ENCODE data around the gene SDHAF2.
A peak's percentile ranks its signal among the peaks of the same experiment; 100 is the strongest.

SDHAF2 gene

DNA sequence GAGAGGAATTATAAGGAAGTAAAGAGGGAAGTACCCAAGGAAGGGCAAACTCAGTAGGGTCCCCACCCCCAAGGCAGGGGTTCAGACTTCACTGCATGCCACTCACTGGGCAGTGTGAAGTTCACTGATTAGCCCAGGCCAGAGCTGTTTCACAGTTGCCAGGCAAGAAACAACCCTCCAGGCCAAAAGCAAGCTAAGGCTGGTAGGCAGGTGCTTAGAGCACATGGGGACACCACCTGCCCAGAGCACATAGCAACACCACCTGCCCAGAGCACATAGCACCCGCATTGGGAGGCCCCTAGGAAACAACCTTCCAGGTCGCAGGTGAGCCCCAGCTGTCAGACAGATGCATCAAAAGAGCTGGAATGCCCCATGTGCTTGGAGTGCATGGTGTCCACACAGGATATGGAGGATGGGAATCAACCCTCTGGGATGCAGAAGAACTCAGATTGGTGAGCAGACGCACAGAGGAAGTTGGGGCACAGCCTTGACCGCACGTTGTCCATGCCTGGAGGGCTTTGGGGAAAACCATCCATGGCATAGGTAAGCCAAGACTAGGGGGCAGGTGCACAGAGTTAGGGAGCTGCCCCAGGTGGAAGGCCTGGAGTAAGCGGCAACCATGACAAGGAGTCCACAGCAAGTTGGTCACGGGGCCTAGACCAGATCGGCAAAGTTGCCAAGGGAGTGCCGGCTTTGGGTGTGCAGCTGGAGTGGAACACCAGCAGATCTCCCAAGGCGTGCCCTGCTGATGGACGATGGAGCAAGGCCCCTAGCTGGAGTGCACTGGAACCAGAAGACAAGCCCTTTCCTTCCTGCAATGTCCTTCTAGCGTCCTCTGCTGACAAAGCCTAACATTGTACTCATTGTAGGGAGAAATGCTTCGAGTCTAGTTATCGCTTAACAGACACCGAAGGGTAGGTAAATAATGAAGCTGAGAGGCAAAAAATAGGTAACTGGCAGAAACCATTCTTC lies 45.4 kb upstream of the SDHAF2 start:
- H2AFZ ChIP-seq (ENCODE audit: low read depth, low read length, severe bottlenecking), result no peak overlapping the region
- no peak overlapping the region for H3K9ac ChIP-seq (ENCODE audit: low read length)
- TF ChIP-seq, protein P1, sequence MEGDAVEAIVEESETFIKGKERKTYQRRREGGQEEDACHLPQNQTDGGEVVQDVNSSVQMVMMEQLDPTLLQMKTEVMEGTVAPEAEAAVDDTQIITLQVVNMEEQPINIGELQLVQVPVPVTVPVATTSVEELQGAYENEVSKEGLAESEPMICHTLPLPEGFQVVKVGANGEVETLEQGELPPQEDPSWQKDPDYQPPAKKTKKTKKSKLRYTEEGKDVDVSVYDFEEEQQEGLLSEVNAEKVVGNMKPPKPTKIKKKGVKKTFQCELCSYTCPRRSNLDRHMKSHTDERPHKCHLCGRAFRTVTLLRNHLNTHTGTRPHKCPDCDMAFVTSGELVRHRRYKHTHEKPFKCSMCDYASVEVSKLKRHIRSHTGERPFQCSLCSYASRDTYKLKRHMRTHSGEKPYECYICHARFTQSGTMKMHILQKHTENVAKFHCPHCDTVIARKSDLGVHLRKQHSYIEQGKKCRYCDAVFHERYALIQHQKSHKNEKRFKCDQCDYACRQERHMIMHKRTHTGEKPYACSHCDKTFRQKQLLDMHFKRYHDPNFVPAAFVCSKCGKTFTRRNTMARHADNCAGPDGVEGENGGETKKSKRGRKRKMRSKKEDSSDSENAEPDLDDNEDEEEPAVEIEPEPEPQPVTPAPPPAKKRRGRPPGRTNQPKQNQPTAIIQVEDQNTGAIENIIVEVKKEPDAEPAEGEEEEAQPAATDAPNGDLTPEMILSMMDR (IDR thresholded peaks at IDR 0.05; ENCODE audit: insufficient read depth, low read length, poor library complexity, severe bottlenecking), result no peak
- TF ChIP-seq EZH2phosphoT487 (conservative IDR thresholded peaks at IDR 0.05; ENCODE audit: low read length), result no peak
- no peaks in the 10 kb centered on the region for H3K9me2 ChIP-seq (replicated peaks; ENCODE audit: insufficient read depth, low read length)
- H3K36me3 ChIP-seq (ENCODE audit: low read length), result no peaks in the 10 kb centered on the region
- H3K4me3 ChIP-seq (ENCODE audit: insufficient read depth, low read length, poor library complexity, severe bottlenecking), result no peak overlapping the region
- no peak overlapping the region for H3K4me2 ChIP-seq (ENCODE audit: low read depth, low read length, poor library complexity, severe bottlenecking)
- H3K9me3 ChIP-seq (ENCODE audit: insufficient read depth, low read length), result no peaks in the 10 kb centered on the region
- no peaks in the 10 kb centered on the region for H4K20me1 ChIP-seq (ENCODE audit: low read depth, low read length)
- H3K27ac ChIP-seq (ENCODE audit: low read depth, low read length), result 0 out of 2 replicates have a peak overlapping the region, but pooled peaks have one; percentile 5
- no peaks in the 10 kb centered on the region for H3K79me2 ChIP-seq (ENCODE audit: insufficient read depth, low read length)
- no peaks in the 10 kb centered on the region for H3K27me3 ChIP-seq (ENCODE audit: low read length)
- 0 out of 2 replicates have a peak, but pooled peaks cover 2% of the 10 kb centered on the region for H3F3A ChIP-seq (ENCODE audit: insufficient read depth)

DNA sequence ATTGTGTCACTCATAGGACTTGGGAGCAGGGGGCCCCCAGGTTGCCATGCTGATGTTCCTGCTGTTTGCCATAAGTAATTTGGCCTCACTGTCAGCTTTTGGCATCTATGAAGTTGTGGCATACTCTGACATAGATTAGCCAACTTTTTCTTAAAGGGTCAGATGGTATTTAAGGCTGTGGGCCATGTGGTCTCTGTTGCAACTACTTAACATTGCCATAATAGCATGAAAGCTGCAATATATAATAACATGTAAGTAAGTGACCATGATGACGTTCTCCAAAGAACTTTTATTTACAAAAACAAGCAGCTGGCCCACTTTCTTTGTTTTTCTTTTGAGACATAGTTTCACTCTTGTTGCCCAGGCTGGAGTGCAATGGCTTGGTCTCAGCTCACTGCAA lies 39.8 kb upstream of the SDHAF2 start:
- H3K9me2 ChIP-seq (replicated peaks; ENCODE audit: insufficient read depth, low read length), result no peaks in the 10 kb centered on the region
- H2AFZ ChIP-seq (ENCODE audit: low read depth, low read length, severe bottlenecking), result no peak overlapping the region
- no peaks in the 10 kb centered on the region for H3K27me3 ChIP-seq (ENCODE audit: low read length)
- no peaks in the 10 kb centered on the region for H3F3A ChIP-seq (ENCODE audit: insufficient read depth)
- no peaks in the 10 kb centered on the region for H3K79me2 ChIP-seq (ENCODE audit: insufficient read depth, low read length)
- no peak overlapping the region for H3K27ac ChIP-seq (ENCODE audit: low read depth, low read length)
- TF ChIP-seq, protein P1 (IDR thresholded peaks at IDR 0.05; ENCODE audit: insufficient read depth, low read length, poor library complexity, severe bottlenecking), result no peak
- TF ChIP-seq EZH2phosphoT487 (conservative IDR thresholded peaks at IDR 0.05; ENCODE audit: low read length), result no peak
- H3K9ac ChIP-seq (ENCODE audit: low read length), result no peak overlapping the region
- H3K36me3 ChIP-seq (ENCODE audit: low read length), result no peaks in the 10 kb centered on the region
- H3K4me2 ChIP-seq (ENCODE audit: low read depth, low read length, poor library complexity, severe bottlenecking), result no peak overlapping the region
- H3K4me3 ChIP-seq (ENCODE audit: insufficient read depth, low read length, poor library complexity, severe bottlenecking), result no peak overlapping the region
- H3K9me3 ChIP-seq (ENCODE audit: insufficient read depth, low read length), result no peaks in the 10 kb centered on the region
- H4K20me1 ChIP-seq (ENCODE audit: low read depth, low read length), result no peaks in the 10 kb centered on the region

DNA sequence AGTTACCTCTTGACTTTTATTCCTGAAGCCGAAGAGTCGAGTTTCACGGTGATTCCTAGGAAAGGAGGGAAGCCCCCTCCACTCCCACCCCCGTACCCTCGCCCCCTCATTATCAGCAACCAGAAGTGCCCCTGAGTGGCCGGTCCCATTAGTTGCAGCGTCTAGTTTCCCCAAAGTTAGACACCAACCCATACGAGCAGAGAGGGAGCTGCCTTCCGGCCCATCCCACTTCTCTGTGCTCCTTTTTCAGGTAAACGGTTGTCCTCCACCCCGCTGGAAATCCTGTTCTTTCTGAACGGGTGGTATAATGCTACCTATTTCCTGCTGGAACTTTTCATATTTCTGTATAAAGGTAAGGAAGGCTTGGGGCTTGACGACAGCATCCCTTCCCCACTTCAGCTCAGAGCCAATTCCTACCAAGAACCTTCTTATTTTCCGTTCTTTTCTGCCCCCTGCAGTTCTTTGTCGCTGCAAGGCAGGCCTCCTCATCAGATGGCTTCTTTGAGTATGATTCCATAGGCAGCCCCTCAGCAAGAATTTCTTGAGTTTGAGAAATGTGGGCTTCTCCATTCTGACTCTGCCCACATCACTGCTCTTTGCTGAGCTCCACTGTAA lies 36.8 kb upstream of the SDHAF2 start:
- Histone ChIP-seq H3K4me2 (ENCODE audit: low read depth, low read length, poor library complexity, severe bottlenecking) (peak overlapping the region; percentile 65), H3K4me3 (ENCODE audit: insufficient read depth, low read length, poor library complexity, severe bottlenecking) (peak overlapping the region; percentile 44), H2AFZ (ENCODE audit: low read depth, low read length, severe bottlenecking) (peak overlapping the region; percentile 43), H3F3A (ENCODE audit: insufficient read depth) (no peaks in the 10 kb centered on the region), H3K79me2 (ENCODE audit: insufficient read depth, low read length) (no peaks in the 10 kb centered on the region), H3K27me3 (ENCODE audit: low read length) (no peaks in the 10 kb centered on the region), H3K9me3 (ENCODE audit: insufficient read depth, low read length) (no peaks in the 10 kb centered on the region), H3K9me2 (replicated peaks; ENCODE audit: insufficient read depth, low read length) (no peaks in the 10 kb centered on the region), H4K20me1 (ENCODE audit: low read depth, low read length) (no peaks in the 10 kb centered on the region), H3K9ac (ENCODE audit: low read length) (peak overlapping the region; percentile 45), H3K36me3 (ENCODE audit: low read length) (no peaks in the 10 kb centered on the region), H3K27ac (ENCODE audit: low read depth, low read length) (0 out of 2 replicates have a peak overlapping the region, but pooled peaks have one; percentile 0)
- TF ChIP-seq, protein P1 (IDR thresholded peaks at IDR 0.05; ENCODE audit: insufficient read depth, low read length, poor library complexity, severe bottlenecking), result no peak
- no peak for TF ChIP-seq EZH2phosphoT487 (conservative IDR thresholded peaks at IDR 0.05; ENCODE audit: low read length)
